ENCODE results near the gene LZTS3.
"Not testable (repeated sequence)": the region's sequence is repeated elsewhere in the genome, so short reads cannot be mapped to it uniquely, and the experiment has no call there.

The LZTS3 gene

DNA sequence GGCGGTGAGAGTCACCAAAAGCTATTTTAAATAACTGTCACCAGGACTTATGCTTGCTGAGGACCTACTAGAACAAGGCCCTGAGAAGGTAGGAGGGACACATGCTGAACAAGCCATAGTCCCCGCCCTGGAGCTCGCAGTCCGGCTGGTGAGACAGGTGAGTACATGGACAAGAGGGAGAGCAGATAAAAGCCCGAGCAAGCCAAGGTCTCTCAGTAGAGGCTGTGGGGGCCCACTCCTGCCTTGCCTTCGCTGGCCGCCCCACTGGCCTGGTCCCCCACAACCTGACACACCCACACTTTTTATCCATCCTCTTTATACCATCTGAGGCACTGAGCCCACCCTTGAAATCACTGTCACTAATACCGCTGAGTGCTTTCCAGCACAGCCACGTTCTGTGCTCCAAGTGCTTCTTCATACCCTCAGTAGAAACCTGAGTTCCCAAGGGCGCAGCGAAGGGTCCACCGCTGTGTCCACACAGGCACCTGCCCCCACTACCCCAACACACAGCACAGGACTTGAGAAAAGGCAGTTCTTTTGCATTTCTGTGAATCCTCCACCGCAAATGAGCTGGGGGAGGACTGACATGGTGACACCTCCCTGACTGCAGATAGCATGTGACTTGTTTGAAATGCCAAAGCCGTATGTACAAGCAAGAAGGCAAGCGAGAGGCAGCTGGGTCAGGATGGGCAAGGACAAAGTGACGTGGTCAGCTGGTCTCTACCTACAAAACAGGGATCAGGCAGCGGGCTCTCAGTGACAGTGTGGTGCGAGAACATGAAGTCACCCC lies 19.1 kb upstream of the LZTS3 start:
- DNase-seq = no peak

DNA sequence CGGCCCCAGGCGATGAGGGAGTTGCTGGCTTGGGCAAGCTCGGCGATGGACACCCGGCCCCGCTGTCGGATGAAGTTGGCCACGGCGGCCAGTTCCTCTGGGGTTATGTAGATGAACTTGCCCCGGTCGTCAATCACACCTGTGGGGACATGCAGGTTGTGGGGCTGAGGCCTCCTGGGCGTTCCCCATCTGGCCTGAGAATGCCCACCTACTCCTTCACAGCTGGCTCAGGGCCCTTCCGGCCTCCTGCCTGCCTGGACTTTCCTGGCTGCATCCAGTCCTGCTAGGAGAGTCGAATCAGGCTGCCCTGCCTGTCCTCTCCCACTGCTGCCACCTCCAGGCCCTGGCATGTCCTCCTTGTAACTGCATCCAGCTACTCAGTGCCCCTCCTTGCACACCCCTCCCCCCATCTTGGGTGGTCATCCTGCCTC lies 17.3 kb upstream of the LZTS3 start:
- DNase-seq = no peak

GRCh38 chr20:3189561-3190131 lies 16.3 kb upstream of the LZTS3 start:
- no peak for DNase-seq

- DNase-seq = no peak
Observed at GRCh38 chr20:3188823-3189413, 15.6 kb upstream of the LZTS3 start.

DNA sequence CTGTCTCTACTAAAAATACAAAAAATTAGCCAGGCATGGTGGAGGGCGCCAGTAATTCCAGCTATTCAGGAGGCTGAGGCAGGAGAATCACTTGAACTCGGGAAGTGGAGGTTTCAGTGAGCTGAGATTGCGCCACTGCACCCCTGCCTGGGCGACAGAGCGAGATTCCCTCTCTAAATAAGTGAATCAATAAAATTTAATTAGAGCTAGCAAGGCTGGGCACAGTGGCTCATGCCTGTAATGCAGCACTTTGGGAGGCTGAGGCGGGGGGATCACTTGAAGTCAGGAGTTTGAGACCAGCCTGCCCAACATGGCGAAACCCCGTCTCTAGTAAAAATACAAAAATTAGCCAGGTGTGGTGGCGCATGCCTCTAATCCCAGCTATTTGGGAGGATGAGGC lies 14.5 kb upstream of the LZTS3 start:
- not testable (repeated sequence) for DNase-seq

- DNase-seq = no peak
Observed at GRCh38 chr20:3183896-3184612, 10.7 kb upstream of the LZTS3 start.

DNA sequence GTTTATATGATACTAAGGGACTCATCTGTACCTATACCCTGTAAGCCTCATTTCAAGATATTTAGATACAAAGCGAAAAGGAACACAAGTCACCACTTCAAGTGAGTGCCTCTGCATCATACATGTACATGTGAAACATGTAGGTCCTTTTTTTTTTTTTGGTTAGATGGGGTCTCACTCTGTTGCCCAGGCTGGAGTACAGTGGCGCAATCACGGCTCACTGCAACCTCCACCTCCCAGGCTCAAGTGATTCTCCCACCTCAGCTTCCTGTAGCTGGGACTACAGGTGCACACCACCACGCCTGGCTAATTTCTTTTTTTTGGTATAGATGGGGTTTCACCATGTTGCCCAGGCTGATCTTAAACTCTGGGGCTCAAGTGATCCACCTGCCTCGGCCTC lies 9.1 kb upstream of the LZTS3 start:
- DNase-seq = not testable (repeated sequence)

DNA sequence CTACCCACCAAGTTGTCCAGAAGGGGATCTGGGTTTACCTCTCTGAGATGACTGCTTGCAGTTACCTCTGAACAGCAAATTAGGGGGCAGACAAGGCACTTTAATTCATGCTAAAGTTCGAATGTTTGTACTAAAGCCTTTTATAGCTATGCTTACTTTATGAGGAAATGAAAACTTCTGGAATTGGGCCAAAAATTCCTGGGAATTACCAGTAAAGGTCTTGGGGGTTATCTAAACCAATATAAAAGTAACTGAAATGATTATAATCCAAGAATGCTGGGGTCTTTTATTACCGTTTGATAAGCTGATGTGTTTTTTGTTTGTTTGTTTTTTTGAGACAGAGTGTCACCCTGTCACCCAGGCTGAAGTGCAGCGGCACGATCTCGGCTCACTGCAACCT lies 7.9 kb upstream of the LZTS3 start:
- DNase-seq = no peak

GRCh38 chr20:3180319-3180718 lies 7.0 kb upstream of the LZTS3 start:
- DNase-seq = no peak

- DNase-seq = no peak
Observed at GRCh38 chr20:3177746-3178485, 4.6 kb upstream of the LZTS3 start.

GRCh38 chr20:3175270-3175669 lies 1.9 kb upstream of the LZTS3 start:
- no peak for DNase-seq

DNA sequence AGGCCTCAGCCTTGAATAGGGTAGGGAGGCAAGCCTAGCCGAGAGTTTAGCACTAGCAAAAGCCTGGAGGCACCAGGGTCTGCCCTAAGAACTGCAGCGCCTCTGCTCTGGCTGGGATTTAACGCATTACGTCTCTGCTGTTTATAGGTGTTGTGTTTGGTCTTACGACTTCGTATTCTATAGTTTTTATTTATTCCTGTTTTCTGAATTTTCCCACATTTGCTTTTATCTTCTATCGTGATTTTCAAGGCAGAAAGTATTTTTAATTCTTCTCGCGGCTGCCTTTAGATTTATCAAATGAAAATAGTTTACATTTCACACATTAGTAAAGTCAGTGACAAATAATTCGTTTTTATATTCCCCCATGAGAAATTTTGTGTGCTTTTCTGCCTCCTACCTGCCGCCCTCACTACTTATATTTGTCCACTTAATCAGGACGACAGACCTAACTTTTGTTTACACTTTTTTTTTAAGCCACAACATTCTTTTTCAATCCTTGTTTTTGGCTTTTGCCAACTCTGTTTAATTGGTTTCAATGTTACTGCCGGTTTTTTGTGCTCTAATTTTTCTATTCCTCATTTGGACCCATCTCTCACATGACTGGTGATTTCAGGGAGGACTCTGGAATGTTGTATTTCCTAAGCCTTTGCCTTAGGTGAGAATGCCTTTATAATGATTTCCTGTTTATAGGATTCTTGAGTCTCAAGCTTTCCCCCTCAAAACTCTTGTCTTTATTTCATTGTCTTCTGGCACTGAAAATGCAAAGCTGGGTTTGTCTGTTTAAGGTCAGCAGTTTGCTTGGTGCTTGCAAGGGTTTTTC lies 1.3 kb upstream of the LZTS3 start:
- DNase-seq = no peak

DNA sequence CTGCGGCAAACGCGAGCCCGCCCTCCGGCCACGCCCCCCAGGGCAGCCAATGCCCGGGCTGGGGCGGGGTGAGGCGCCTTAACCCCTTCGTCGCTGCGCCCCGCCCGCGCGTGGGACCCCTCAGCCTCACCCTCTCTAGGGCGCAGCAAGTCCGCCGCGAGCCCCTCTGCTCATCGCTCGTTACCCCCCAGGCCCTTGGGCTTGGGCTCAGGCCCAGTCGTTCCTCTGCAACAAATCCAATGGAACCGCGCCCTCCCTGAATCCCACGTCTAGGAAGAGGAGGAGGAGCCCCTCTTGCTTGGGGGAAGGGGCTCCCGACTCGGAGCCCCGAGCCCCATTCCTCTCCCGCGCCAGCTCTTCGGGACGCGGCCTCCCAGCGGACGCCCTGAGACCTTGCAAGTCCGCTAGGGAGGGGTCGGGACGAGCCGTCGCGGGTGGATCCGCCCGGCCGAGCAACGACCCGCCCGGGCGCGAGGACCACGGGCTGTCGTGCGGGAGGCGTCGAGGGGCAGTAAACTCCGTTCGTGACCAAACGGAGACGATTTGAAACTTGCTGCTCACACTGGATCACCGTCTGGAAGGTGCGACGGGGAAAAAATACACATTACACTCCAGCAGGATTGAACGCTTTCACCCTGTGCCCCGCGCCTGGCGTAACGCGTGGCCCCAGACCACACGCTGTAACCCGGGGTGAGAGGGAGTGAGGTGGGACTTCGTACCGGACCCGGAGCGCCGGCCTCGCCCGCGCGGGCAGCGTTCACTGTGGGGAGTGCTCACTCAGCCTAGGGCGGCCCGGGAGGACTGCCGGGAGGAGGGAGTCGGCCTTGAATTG lies 477 bp upstream of the LZTS3 start:
- DNase-seq = peak; percentile 86

- DNase-seq = no peak
Observed at GRCh38 chr20:3172126-3172932, 1.0 kb downstream of the LZTS3 start.

GRCh38 chr20:3171391-3172125 lies 1.8 kb downstream of the LZTS3 start:
- no peak for DNase-seq

DNA sequence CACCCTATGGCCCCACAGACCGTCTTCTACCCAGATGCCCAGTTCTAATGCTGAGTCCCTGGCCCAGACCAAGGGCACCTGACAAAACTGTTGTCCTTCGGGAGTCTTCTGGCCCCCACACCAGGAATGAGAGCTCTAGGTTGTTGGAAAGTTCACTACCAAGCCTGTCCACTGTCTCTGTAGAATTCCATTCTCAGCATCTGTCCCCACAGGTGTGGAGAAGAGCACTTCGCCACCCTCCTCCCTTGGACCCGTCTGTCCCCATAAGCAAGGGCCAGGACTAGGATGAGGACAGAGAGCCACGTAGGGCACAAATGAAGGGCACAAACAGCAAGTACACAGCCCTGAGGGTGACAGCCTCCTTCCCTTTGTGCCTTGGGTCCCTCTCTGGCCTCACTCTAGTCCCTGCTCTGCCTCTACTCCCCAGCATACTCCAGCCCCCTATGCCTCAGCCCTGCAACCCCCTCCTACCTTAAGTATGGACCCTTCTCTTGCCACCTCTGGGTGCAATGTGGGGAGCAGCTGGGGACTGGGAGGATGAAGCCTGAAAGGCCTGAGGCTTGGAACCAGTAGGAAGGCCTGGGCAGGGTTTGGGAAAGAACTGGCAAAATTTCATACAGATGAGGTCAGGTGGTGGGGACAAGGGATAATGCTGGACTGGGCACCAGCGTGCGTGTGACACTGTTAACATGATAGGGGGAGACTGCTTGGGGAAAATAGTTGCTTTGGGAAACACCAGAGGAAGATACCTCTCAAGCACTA lies 4.3 kb downstream of the LZTS3 start:
- DNase-seq = no peak

DNA sequence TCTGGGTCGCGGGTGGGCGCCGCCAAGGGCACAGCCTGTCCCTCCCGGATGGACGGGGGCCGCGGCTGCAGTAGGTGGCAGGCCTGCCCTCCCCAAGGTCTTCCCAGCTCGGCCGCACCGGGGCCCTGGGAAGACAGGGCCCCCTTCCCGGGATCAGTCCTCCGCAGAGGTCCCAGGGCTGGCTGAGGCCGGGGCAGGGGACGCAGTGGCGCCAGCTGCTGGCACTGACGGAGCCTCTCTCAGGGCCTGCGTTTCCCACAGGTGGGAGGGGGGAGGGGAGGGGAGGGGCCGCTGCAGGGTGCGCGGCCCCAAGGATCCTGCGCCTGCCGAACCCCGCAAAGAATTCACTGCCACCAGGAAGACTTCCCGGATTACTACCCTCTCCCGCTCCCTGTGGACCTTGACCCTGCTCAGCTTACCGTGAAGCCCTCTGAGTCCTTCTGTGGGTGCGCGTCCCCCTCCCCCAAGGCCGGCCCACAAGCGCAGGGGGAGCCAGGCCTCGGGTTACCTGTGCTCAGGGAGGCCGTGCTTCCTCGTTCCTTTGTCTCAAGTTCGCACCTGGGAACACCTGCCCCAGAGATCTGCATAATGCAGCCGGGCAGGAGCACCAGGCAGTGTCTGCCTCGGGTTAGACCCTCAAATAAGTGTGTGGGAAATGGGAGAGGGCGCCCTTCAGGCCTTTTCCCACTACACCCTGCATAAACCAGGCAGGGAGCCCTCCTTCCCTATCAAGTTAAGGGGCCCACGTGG lies 5.1 kb downstream of the LZTS3 start:
- no peak for DNase-seq

DNA sequence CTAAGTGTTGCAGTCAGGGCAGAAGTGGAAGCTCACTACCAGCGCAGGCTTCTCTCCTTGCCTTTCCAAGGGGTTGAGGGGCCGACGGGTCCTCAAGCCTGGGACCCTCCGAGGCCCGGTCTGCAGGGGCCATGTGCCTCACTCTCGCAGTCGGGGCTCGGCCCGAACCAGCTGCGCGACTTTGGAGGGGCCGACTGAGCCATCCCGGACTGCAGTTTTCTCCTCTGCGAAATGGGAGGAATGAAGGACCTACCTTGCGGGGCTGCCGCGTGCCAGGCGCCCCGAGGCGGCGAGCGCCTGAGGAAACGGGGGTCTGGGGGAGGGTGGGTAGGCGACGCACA lies 5.6 kb downstream of the LZTS3 start:
- no peak for DNase-seq

All from central memory CD4-positive, alpha-beta T cell (primary cell).